ENCODE results near the gene SLC6A8.
"Not testable (repeated sequence)": the region's sequence is repeated elsewhere in the genome, so short reads cannot be mapped to it uniquely, and the experiment has no call there.

Gene SLC6A8

GRCh38 chrX:153691032-153691827, 3.5 kb downstream of the SLC6A8 start:
- not testable (repeated sequence) for DNase-seq (ENCODE audit: insufficient read length, low spot score)

GRCh38 chrX:153692003-153692402, 4.3 kb downstream of the SLC6A8 start:
- DNase-seq (ENCODE audit: insufficient read length, low spot score), result no peak
- FAIRE-seq, result no peak

More at GRCh38 chrX:153691032-153691827, 3.5 kb downstream of the SLC6A8 start:
- FAIRE-seq, result not testable (repeated sequence)

- FAIRE-seq, result no peak
- no peak for DNase-seq (ENCODE audit: insufficient read length, low spot score)
Measured at GRCh38 chrX:153692611-153693156, 5.0 kb downstream of the SLC6A8 start.

- DNase-seq (ENCODE audit: insufficient read length, low spot score) (no peak), FAIRE-seq (no peak)
Measured at GRCh38 chrX:153693216-153694086, 5.7 kb downstream of the SLC6A8 start.

GRCh38 chrX:153694256-153694655, 6.5 kb downstream of the SLC6A8 start:
- not testable (repeated sequence) for FAIRE-seq; DNase-seq (ENCODE audit: insufficient read length, low spot score)

GRCh38 chrX:153694687-153695270, 7.1 kb downstream of the SLC6A8 start:
- DNase-seq (ENCODE audit: insufficient read length, low spot score) (no peak), FAIRE-seq (no peak)

- DNase-seq (ENCODE audit: insufficient read length, low spot score), result no peak
- FAIRE-seq, result no peak
Measured at GRCh38 chrX:153696100-153696499, 8.4 kb downstream of the SLC6A8 start.

- DNase-seq (ENCODE audit: insufficient read length, low spot score); FAIRE-seq: not testable (repeated sequence)
Measured at GRCh38 chrX:153696538-153696937, 8.8 kb downstream of the SLC6A8 start.

- FAIRE-seq; DNase-seq (ENCODE audit: insufficient read length, low spot score): not testable (repeated sequence)
Measured at GRCh38 chrX:153696986-153697722, 9.4 kb downstream of the SLC6A8 start.

GRCh38 chrX:153697924-153698865, 10.5 kb downstream of the SLC6A8 start:
- DNase-seq (ENCODE audit: insufficient read length, low spot score), result no peak
- no peak for FAIRE-seq

GRCh38 chrX:153699210-153699783, 11.6 kb downstream of the SLC6A8 start:
- not testable (repeated sequence) for DNase-seq (ENCODE audit: insufficient read length, low spot score); FAIRE-seq

- DNase-seq (ENCODE audit: insufficient read length, low spot score); FAIRE-seq: not testable (repeated sequence)
Measured at GRCh38 chrX:153699784-153700371, 12.2 kb downstream of the SLC6A8 start.

GRCh38 chrX:153700376-153700945, 12.7 kb downstream of the SLC6A8 start:
- FAIRE-seq (no peak), DNase-seq (ENCODE audit: insufficient read length, low spot score) (no peak)

GRCh38 chrX:153700967-153701366, 13.2 kb downstream of the SLC6A8 start:
- no peak for DNase-seq (ENCODE audit: insufficient read length, low spot score)
- FAIRE-seq, result no peak

GRCh38 chrX:153701706-153702105, 14.0 kb downstream of the SLC6A8 start:
- DNase-seq (ENCODE audit: insufficient read length, low spot score) (no peak), FAIRE-seq (no peak)

GRCh38 chrX:153702336-153703035, 14.8 kb downstream of the SLC6A8 start:
- FAIRE-seq, result no peak
- DNase-seq (ENCODE audit: insufficient read length, low spot score), result no peak

- no peak for FAIRE-seq
- DNase-seq (ENCODE audit: insufficient read length, low spot score), result no peak
Measured at GRCh38 chrX:153703036-153703370, 15.3 kb downstream of the SLC6A8 start.
